Vagina (tissue), 2 donors: Measurements from ENCODE around the gene NTN4. TPM values are rescaled to one million over a fixed set of nuclear protein-coding genes. Genes with fewer than 3 reads are reported as not detected.
"Not testable (repeated sequence)": the region's sequence is repeated elsewhere in the genome, so short reads cannot be mapped to it uniquely, and the experiment has no call there.

ENCODE experiments used
- DNase-seq, 2 donors: peaks; one replicate each; pipeline ENCODE4 v3.0.0-alpha.2; 2017; ENCODE audit errors: extremely low spot score in 2 of 2
- H3K27ac ChIP-seq: fragments of 200-600 bp; sonication (generic); one replicate; pipeline ENCODE4 v1.5.1; 2019
- H3K27me3 ChIP-seq: fragments of 200-600 bp; sonication (generic); one replicate; pipeline ENCODE4 v1.5.1; 2019
- H3K36me3 ChIP-seq, 2 donors: fragments of 200-600 bp; sonication (generic); one replicate each; pipeline ENCODE4 v1.5.1; 2017 to 2019
- H3K4me1 ChIP-seq: fragments of 200-600 bp; sonication (generic); one replicate; pipeline ENCODE4 v1.5.1; 2019
- H3K4me3 ChIP-seq, 2 donors: fragments of 200-600 bp; sonication (generic); 1 replicate in 1 of 2; 2 replicates in 1 of 2; pipeline ENCODE4 v1.5.1; 2016 to 2019
- H3K9me3 ChIP-seq: fragments of 200-600 bp; sonication (generic); one replicate; pipeline ENCODE4 v1.5.1; 2019
- POLR2A ChIP-seq, 2 donors: fragments of 450-650 bp; IDR thresholded peaks; one replicate each; pipeline ENCODE4 v1.6.1; 2017; ENCODE audit warnings: antibody characterized with exemption in 2 of 2, mild to moderate bottlenecking in 2 of 2, moderate library complexity in 2 of 2
- POLR2AphosphoS5 ChIP-seq, 2 donors: sonication (generic); formaldehyde crosslinking; IDR thresholded peaks; one replicate each; pipeline ENCODE4 v1.9.0; 2017; ENCODE audit warnings: antibody characterized with exemption in 2 of 2, mild to moderate bottlenecking in 2 of 2, low read depth in 1 of 2; ENCODE audit not compliant: insufficient read depth in 1 of 2
- intact Hi-C: fragments of 100-400 bp; cut with DNase I; formaldehyde crosslinking; loops from one replicate; pipeline ENCODE4 v1.15.1; 2023
- total RNA-seq: library from RNA; depleted of rRNA; stranded (reverse); fragments of >200 nt; gene quantifications from one replicate; pipeline ENCODE4 v1.2.3, GENCODE V29; 2016
- TF ChIP-seq, protein P1 (sequence below), 3 experiments: fragments of 450-650 bp in 2 of 3; fragments of 200-600 bp in 1 of 3; sonication (generic) in 1 of 3; IDR thresholded peaks; one replicate each; pipeline ENCODE4 v1.5.1; 2017 to 2019; ENCODE audit warnings: antibody characterized with exemption in 3 of 3, mild to moderate bottlenecking in 2 of 3, moderate library complexity in 2 of 3

The NTN4 gene
- total RNA-seq, 1 donor from 2014 or later, result 21.9 TPM

DNA sequence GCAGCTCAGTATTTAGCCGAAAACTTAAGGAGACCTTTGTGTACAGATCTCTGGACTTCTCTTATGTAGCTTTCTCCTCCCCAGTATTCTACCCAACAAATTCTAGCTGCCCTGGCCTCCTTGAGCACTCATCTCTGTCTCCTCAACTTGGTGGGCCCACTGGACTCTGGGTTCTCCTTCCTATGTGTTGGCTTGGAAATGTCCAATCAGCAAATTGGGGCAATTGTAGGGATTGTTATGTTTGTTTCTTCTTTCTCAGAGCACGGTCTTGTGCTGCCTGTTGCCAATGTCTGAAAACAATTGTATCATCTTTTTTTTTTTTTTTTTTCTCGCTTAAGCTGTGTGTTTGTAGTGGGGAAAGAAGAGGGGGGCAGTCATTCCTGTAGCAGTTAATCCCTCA lies 30.2 kb downstream of the NTN4 start:
- H3K9me3 ChIP-seq, result no peaks in the 10 kb centered on the region
- peaks cover 20% of the 10 kb centered on the region for H3K4me1 ChIP-seq
- no peak for TF ChIP-seq POLR2A (IDR thresholded peaks at IDR 0.05)
- TF ChIP-seq, protein P1, sequence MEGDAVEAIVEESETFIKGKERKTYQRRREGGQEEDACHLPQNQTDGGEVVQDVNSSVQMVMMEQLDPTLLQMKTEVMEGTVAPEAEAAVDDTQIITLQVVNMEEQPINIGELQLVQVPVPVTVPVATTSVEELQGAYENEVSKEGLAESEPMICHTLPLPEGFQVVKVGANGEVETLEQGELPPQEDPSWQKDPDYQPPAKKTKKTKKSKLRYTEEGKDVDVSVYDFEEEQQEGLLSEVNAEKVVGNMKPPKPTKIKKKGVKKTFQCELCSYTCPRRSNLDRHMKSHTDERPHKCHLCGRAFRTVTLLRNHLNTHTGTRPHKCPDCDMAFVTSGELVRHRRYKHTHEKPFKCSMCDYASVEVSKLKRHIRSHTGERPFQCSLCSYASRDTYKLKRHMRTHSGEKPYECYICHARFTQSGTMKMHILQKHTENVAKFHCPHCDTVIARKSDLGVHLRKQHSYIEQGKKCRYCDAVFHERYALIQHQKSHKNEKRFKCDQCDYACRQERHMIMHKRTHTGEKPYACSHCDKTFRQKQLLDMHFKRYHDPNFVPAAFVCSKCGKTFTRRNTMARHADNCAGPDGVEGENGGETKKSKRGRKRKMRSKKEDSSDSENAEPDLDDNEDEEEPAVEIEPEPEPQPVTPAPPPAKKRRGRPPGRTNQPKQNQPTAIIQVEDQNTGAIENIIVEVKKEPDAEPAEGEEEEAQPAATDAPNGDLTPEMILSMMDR (IDR thresholded peaks at IDR 0.05), result no peak
- TF ChIP-seq POLR2AphosphoS5 (IDR thresholded peaks at IDR 0.05; ENCODE audit: insufficient read depth in 1 of 2, low read depth in 1 of 2), result no peak
- H3K4me3 ChIP-seq, result no peak overlapping the region
- intact Hi-C loops, result no loop called here
- DNase-seq, result no peak
- H3K27ac ChIP-seq, result no peak overlapping the region
- no peaks in the 10 kb centered on the region for H3K27me3 ChIP-seq
- H3K36me3 ChIP-seq, result no peaks in the 10 kb centered on the region

DNA sequence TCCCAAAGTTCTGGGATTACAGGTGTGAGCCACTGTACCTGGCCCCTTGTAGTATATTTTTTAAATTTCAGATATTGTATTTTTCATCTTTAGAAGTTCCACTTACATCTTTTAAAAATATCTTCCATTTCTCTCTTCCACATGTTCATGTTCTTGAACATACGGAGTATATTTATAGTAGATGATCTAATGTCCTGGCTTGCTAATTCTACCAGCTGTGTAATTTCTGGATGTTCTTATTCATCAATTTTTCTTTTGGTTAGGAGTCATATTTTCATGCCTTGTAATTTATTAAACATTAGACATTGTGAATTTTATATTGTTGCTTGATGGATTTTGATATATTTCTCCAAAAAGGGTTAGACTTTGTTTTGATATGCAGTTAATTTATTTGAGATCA lies 30.8 kb downstream of the NTN4 start:
- no peak for DNase-seq
- no peak for TF ChIP-seq POLR2AphosphoS5 (IDR thresholded peaks at IDR 0.05; ENCODE audit: insufficient read depth in 1 of 2, low read depth in 1 of 2)
- peaks cover 18% of the 10 kb centered on the region for H3K4me1 ChIP-seq
- H3K27ac ChIP-seq, result no peak overlapping the region
- H3K27me3 ChIP-seq, result no peaks in the 10 kb centered on the region
- H3K9me3 ChIP-seq, result no peaks in the 10 kb centered on the region
- H3K36me3 ChIP-seq, result no peaks in the 10 kb centered on the region
- intact Hi-C loops, result no loop called here
- no peak overlapping the region for H3K4me3 ChIP-seq

DNA sequence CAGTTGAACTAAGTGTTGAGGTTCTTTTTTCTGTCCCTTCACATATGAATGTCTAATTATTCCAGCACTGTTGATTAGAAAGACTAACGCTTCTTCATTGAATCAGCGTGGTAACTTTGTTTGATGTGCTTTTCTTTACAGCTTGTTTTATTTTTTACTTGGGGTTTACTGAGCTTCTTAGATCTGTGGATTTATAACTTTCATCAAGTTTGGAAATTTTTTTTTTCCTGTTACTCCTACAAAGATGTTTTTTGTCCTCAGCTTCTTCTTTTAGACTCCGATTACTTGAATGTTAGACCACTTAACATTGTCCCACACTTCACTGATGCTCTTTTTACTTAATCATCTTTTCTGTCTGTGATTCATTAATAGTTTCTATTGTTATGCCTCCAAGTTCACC lies 31.5 kb downstream of the NTN4 start:
- H3K4me1 ChIP-seq, result peaks cover 11% of the 10 kb centered on the region
- H3K4me3 ChIP-seq, result no peak overlapping the region
- H3K9me3 ChIP-seq, result no peaks in the 10 kb centered on the region
- H3K36me3 ChIP-seq, result no peaks in the 10 kb centered on the region
- intact Hi-C loops, result no loop called here
- TF ChIP-seq POLR2A (IDR thresholded peaks at IDR 0.05) (no peak), POLR2AphosphoS5 (IDR thresholded peaks at IDR 0.05; ENCODE audit: insufficient read depth in 1 of 2, low read depth in 1 of 2) (no peak)
- TF ChIP-seq, protein P1 (IDR thresholded peaks at IDR 0.05), result no peak
- H3K27ac ChIP-seq, result no peak overlapping the region
- DNase-seq, result no peak
- H3K27me3 ChIP-seq, result no peaks in the 10 kb centered on the region

DNA sequence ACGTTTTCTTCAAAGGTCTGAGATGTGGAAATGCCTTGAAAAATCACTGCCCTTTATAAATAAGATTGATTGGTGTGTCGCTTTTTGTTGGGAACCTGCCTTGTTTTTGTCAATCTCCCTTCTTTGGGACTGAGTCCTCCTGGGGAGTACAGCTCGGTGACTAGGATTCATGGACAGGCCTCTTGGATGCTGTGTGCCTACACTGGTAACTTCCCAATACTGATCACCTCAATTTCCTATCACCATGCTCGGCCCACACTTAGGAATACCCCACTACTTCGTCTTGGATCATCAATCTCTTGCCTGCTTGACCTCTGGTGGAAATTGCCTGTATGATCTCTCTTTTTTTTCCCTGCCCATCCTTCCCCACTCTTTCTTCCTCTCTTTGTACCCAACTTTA lies 34.2 kb downstream of the NTN4 start:
- Histone ChIP-seq H3K4me3 (no peak overlapping the region), H3K27me3 (no peaks in the 10 kb centered on the region), H3K36me3 (no peaks in the 10 kb centered on the region), H3K9me3 (no peaks in the 10 kb centered on the region), H3K4me1 (no peaks in the 10 kb centered on the region), H3K27ac (no peak overlapping the region)
- intact Hi-C loops, result no loop called here
- no peak for DNase-seq
- TF ChIP-seq, protein P1 (IDR thresholded peaks at IDR 0.05), result no peak
- no peak for TF ChIP-seq POLR2AphosphoS5 (IDR thresholded peaks at IDR 0.05; ENCODE audit: insufficient read depth in 1 of 2, low read depth in 1 of 2)
- TF ChIP-seq POLR2A (IDR thresholded peaks at IDR 0.05), result no peak

DNA sequence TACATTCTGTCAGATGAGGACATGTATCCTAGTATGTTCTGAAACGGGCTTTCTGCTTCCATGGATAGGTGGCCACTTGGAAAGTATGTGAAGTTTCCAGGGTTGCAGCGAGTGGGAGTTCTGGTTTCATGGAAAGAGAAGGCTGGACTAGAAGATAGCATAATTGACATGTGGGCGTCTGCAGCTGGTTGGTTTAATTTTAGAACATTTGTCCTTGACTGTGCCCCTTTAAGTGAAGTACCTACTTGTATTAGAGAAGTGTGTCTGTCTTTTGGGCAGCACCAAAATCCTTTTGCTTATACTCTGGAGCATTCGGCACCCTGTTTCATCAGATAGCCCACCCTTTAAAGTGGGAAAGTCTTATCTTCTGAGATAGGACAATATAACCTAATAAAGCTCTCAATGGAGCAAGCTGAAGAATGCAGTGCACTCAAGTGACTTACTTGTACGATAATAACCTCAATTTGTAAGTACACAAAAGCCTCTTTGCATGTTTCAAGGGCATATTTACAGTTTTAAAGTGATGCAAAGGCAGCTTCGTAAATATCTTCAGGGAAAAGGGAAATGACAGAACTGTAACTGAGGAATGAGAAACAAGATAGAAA lies 35.2 kb downstream of the NTN4 start:
- H3K4me1 ChIP-seq, result no peaks in the 10 kb centered on the region
- no peak for DNase-seq
- TF ChIP-seq POLR2A (IDR thresholded peaks at IDR 0.05), result no peak
- no peaks in the 10 kb centered on the region for H3K9me3 ChIP-seq
- no peaks in the 10 kb centered on the region for H3K27me3 ChIP-seq
- H3K4me3 ChIP-seq, result no peak overlapping the region
- intact Hi-C loops, result no loop called here
- no peaks in the 10 kb centered on the region for H3K36me3 ChIP-seq
- no peak overlapping the region for H3K27ac ChIP-seq

DNA sequence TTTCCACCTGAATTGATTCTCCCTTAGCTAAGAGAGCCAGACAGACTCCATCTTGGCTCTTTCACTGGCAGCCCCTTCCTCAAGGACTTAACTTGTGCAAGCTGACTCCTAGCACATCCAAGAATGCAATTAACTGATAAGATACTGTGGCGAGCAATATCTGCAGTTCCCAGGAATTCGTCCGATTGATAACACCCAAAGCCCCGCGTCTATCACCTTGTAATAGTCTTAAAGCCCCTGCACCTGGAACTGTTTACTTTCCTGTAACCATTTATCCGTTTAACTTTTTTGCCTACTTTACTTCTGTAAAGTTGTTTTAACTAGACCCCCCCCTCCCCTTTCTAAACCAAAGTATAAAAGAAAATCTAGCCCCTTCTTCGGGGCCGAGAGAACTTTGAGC lies 44.5 kb downstream of the NTN4 start:
- H3K4me3 ChIP-seq, H3K36me3 ChIP-seq, intact Hi-C loops, H3K27me3 ChIP-seq, H3K27ac ChIP-seq, H3K4me1 ChIP-seq, H3K9me3 ChIP-seq, DNase-seq: not testable (repeated sequence)
